Right lobe of liver (tissue), 5 donors: ENCODE data around the gene TUBB8. TPM values are rescaled to one million over a fixed set of nuclear protein-coding genes. Genes with fewer than 3 reads are reported as not detected.

Experiments
- total RNA-seq, 6 experiments: library from RNA; depleted of rRNA in 2 of 6; stranded (reverse); fragments of >200 nt in 2 of 6; fragmentation: NEBNext Ultra II Directional in 3 of 6; extraction: Animal tissue kit (Norgen Biotek cat#: 25700) in 3 of 6; gene quantifications; one replicate each; pipeline versions ENCODE4 v1.1.0 to v1.2.4, GENCODE V29; 2016 to 2023
- donor health status: DM: no; HTN: no; CAD: no.
- donor health status: DM: no; HTN: no; CAD: no.
- donor health status: DM: no; HTN: yes; CAD: no.
- donor health status: DM: no; HTN: yes; CAD: no.

TUBB8 gene
- total RNA-seq, 6 experiments from 2014 or later = not detected

Other genes with a start within 250 kb of the TUBB8 start
- 10 to 100 TPM; 22.5 to 30.6 (median 24.4) TPM for gene ZMYND11, start 86.2 kb upstream of the TUBB8 start, total RNA-seq